ENCODE data around the gene DLGAP1. TPM values are rescaled to one million over a fixed set of nuclear protein-coding genes. Genes with fewer than 3 reads are reported as not detected.
"Not testable (repeated sequence)": the region's sequence is repeated elsewhere in the genome, so short reads cannot be mapped to it uniquely, and the experiment has no call there.

Gene DLGAP1
- not detected for total RNA-seq

DNA sequence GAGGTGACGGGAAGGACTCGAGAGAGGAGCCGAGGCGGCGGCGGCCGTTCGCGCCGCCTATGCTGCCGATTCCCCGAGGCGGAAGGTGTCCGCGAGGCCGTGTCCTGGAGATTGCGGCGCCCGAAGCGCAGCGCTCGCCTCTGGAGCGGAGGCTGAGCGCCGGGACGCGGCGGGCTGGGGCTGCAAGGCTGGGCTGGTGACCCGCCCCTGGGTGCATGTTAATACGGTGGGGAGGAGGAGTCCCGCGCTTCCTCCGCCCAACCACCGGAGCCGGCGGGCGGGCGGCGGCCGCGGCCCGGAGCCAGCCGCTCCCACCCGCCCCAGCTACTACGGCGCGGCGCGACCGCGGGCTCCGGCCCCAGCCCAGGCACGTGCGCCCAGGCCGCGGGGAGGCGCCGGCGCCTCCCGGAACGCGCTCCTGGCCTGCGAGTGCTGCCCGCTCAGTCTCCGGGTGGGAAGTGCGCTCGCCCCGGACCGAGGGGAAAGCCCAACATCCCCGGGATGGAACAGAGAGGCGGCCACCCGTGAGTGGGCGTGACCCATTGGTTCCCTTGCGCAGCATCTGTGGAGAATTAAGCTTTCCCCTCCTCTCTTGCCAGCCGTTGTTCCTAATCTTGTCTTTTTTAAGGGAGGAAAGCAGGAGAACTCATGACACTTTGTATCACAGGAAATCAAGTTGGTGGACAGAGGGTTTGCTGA, at the start of gene DLGAP1:
Gene DLGAP1 (minus strand): TSS at position 195 of the 699 bp plus-strand sequence.
- ATAC-seq (ENCODE audit: low read depth): no peak

DNA sequence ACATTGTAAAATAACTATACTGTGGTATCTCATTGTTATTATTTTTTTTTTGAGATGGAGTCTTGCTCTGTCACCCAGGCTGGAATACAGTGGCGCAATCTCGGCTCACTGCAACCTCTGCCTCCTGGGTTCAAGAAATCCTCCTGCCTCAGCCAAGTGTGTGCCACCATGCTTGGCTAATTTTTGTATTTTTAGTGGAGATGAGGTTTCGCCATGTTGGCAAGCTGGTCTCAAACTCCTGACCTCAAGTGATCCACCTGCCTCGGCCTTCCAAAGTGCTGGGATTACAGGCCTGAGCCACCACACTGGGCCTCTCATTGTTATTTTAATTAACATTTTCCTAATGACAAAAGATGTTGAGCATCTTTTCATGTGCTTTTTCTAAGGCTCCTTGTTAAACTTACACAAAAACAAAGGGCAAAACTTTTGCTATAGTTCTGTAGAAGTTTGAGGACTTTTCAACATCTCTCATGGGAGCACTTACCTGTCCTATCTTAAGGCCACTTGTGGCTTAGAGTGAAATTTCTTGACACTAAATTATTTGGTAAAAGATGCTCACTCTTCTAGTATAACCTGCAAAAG, 39.7 kb upstream of the DLGAP1 start:
- POLR2A ChIA-PET; ATAC-seq (ENCODE audit: low read depth); H3K4me1 Mint-ChIP-seq; H3K36me3 Mint-ChIP-seq; H3K4me3 Mint-ChIP-seq; DNase-seq; H3K27me3 Mint-ChIP-seq; H3K9me3 Mint-ChIP-seq; H3K27ac Mint-ChIP-seq: not testable (repeated sequence)

More for the DNA sequence above, at the start of gene DLGAP1:
- peaks cover 32% of the 10 kb centered on the region for H3K27me3 Mint-ChIP-seq
- peaks cover 10% of the 10 kb centered on the region for H3K9me3 Mint-ChIP-seq
- peak within 1 kb of the TSS; percentile 46 for H3K27ac Mint-ChIP-seq
- POLR2A ChIA-PET: no interaction called here
- peak; percentile 33 for DNase-seq
- H3K4me3 Mint-ChIP-seq: peak within 1 kb of the TSS; percentile 11
- H3K4me1 Mint-ChIP-seq: peaks cover 4% of the 10 kb centered on the region
- peaks cover 4% of the 10 kb centered on the region for H3K36me3 Mint-ChIP-seq

DNA sequence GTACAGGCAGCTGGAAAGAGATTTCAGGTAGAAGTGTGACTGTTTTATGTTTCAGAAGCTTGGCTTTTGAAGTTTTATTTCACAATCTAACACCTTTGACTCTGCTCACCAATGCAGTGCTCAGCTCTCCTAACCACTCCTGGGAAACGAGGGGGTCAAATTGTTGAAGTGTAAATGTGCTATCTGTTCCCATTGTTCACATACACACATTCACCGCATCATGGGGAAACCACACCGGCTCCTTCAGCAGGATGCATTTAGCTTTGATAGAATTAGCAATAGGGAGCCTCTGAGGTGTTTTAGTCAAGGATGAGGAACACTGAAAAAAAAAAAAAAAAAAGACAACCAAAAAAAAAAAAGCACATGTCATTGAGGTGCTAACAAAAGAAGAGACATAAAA, 13.4 kb upstream of the DLGAP1 start:
- POLR2A ChIA-PET: no interaction called here
- ATAC-seq (ENCODE audit: low read depth): no peak

DNA sequence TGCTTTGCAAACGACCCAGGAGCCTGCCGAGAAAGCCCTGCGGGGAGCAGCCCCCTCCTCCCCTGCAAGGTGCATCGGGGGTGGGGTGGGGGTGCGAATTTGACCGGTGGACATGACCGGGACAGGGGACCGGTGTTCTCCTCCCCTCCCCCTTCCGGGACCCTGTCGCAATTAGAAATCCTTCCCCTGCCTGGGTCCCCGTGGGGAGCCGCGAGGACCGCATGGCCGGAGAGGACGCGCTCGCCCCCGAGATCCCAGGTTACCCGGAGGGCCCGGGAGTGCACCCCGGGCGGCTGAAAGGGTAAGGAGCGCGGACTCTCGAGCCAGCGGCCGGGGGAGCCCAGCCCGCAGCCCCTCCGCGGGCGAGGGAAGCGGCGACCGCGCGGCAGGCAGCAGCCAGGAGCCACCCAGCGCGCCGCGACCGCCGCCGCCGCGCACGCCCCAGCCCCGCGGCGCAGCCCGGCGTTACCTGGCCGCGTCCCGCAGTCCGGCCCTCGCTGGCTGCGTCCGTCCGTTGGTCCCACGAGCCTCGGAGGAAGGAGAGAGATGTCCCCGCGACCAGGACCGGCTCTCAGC, 482 bp downstream of the DLGAP1 start:
- POLR2A ChIA-PET: no interaction called here
- peaks cover 32% of the 10 kb centered on the region for H3K27me3 Mint-ChIP-seq
- no peak overlapping the region for H3K4me3 Mint-ChIP-seq
- no peak overlapping the region for H3K27ac Mint-ChIP-seq
- H3K9me3 Mint-ChIP-seq: peaks cover 10% of the 10 kb centered on the region
- DNase-seq (peak; percentile 21), ATAC-seq (ENCODE audit: low read depth) (no peak)
- peaks cover 4% of the 10 kb centered on the region for H3K4me1 Mint-ChIP-seq
- peaks cover 4% of the 10 kb centered on the region for H3K36me3 Mint-ChIP-seq

More for the DNA sequence above, 13.4 kb upstream of the DLGAP1 start:
- Mint-ChIP-seq H3K27ac (no peak overlapping the region), H3K27me3 (no peaks in the 10 kb centered on the region), H3K4me1 (no peaks in the 10 kb centered on the region), H3K36me3 (no peaks in the 10 kb centered on the region), H3K9me3 (no peaks in the 10 kb centered on the region), H3K4me3 (no peak overlapping the region)
- no peak for DNase-seq

DNA sequence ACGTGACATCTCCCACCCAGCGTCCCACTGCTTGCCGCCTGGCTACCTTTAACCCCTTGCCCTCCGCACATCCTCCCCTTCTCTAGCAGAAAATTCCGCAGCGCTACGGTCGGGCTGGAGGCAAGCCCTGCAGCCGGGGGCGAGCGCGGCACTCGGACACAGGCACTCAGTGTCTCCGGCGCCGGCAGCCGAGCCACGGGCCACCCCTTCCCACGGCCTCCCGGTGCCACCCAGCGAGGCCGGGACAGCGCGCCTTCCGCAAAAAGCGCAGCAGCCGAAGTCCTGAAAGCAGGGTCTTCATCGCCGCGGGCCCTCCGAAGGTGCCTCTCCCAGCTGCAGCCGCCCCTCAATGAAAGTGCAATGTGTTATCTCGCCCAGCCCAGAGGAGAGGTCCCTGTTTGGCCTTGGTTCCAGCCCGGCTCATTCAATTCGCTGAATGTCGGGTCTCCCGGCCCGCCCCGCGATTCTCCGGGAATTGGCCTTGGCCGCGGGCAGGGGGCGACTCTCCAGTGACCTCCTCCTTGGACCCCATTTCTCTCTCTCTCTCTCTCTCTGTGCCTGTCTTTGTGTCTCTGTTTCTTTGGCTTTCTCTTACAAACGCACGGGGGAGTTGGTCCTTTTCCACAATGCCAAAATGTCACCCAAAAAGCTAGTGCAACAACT, 1.1 kb downstream of the DLGAP1 start:
- Mint-ChIP-seq H3K9me3 (peaks cover 10% of the 10 kb centered on the region), H3K27ac (no peak overlapping the region), H3K4me3 (no peak overlapping the region), H3K36me3 (peaks cover 4% of the 10 kb centered on the region), H3K4me1 (peaks cover 4% of the 10 kb centered on the region), H3K27me3 (peaks cover 32% of the 10 kb centered on the region)
- POLR2A ChIA-PET: no interaction called here
- ATAC-seq (ENCODE audit: low read depth) (no peak), DNase-seq (peak; percentile 21)

DNA sequence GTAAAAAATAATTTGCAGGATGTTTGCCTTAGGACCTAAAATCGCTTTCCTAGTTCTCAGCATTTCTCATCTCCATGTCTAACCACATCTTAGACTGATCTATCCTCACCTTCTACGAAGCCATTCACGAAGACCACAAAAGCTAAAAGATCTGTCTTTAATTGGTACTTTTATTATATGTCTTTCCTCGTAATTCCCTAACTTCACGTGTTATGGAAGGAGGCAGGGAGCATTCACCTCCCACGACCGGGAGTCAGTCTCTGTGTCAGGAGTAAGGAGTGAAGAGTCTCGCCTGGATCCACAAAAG, 1.6 kb downstream of the DLGAP1 start:
- Mint-ChIP-seq H3K9me3 (peaks cover 6% of the 10 kb centered on the region), H3K36me3 (peaks cover 4% of the 10 kb centered on the region), H3K4me1 (peaks cover 4% of the 10 kb centered on the region), H3K4me3 (no peak overlapping the region), H3K27me3 (peaks cover 32% of the 10 kb centered on the region), H3K27ac (no peak overlapping the region)
- DNase-seq: no peak
- no peak for ATAC-seq (ENCODE audit: low read depth)
- POLR2A ChIA-PET: no interaction called here

DNA sequence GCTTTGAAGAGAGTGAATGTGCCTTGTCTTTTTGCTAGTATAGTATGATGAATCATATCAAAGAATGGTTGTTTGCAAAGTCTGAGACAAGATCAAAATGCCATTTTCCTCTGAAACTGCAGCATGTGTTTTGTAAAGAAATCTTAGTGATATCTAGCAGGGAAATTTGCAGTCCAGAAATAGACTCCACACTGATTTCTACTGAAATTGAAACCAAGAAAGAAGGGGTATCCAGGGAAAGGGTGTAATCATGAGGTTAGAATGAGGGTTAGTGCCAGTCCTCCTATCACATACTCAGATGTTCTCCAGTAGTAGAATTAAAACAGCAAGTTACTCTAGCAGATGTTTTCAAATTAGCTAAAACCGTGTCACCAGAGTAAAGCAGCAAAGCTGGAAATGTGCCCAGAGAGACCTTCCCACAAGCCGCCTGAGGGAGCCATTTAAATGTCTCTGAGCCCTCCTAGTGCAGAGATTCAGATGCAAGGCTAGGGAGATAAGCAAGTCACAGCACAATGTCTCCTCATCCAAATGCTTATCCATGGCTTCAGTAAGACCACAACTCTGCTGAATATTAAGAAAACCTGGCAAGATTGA, 4.9 kb downstream of the DLGAP1 start:
- Mint-ChIP-seq H3K4me3 (no peak overlapping the region), H3K27me3 (peaks cover 21% of the 10 kb centered on the region), H3K4me1 (no peaks in the 10 kb centered on the region), H3K27ac (no peak overlapping the region), H3K9me3 (peaks cover 5% of the 10 kb centered on the region), H3K36me3 (peaks cover 4% of the 10 kb centered on the region)
- POLR2A ChIA-PET: no interaction called here
- DNase-seq: no peak
- no peak for ATAC-seq (ENCODE audit: low read depth)

DNA sequence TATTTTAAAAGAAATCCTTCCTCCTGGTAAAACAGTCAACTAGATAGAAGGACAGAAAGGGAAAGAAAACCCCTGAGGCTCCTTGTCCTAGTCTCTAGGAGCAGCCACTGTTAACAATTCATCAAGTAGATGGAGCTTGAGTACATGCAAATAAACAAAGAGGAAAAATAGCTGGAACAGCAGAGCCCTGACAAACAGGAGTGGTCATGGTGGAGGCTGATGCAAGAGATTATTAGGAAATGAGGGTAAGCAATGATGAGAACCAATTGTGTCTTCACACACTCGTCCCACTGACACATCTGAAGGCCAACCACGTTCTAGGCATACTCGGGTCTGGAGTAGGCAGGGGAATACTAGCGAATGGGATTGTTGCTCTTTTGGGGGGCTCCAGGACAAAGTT, 9.2 kb downstream of the DLGAP1 start:
- Mint-ChIP-seq H3K36me3 (no peaks in the 10 kb centered on the region), H3K9me3 (peaks cover 3% of the 10 kb centered on the region), H3K4me3 (no peak overlapping the region), H3K27me3 (no peaks in the 10 kb centered on the region), H3K27ac (no peak overlapping the region), H3K4me1 (no peaks in the 10 kb centered on the region)
- ATAC-seq (ENCODE audit: low read depth) (no peak), DNase-seq (no peak)
- POLR2A ChIA-PET: no interaction called here

DNA sequence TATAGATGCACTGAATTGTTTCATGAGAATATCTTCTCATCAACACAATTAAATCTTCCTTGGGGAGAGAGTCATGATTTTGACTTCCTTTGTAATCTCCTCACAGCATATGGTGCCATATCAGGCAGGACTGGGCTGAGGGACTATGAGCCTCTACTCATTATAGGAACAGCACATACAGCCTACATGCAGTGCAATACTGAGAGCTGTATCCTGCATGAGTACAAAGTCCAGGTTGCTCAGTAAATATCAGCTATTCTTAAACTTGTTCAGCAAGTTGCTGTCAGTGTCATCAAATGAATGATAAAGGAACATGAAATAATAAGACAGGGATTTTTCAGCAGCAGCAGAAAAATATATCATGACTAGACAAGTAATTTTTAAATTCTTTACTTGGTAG, 10.8 kb downstream of the DLGAP1 start:
- ATAC-seq (ENCODE audit: low read depth) (no peak), DNase-seq (no peak)
- H3K4me3 Mint-ChIP-seq: no peak overlapping the region
- POLR2A ChIA-PET: no interaction called here
- no peaks in the 10 kb centered on the region for H3K36me3 Mint-ChIP-seq
- H3K4me1 Mint-ChIP-seq: no peaks in the 10 kb centered on the region
- H3K27me3 Mint-ChIP-seq: no peaks in the 10 kb centered on the region
- H3K9me3 Mint-ChIP-seq: peaks cover 3% of the 10 kb centered on the region
- H3K27ac Mint-ChIP-seq: no peak overlapping the region

DNA sequence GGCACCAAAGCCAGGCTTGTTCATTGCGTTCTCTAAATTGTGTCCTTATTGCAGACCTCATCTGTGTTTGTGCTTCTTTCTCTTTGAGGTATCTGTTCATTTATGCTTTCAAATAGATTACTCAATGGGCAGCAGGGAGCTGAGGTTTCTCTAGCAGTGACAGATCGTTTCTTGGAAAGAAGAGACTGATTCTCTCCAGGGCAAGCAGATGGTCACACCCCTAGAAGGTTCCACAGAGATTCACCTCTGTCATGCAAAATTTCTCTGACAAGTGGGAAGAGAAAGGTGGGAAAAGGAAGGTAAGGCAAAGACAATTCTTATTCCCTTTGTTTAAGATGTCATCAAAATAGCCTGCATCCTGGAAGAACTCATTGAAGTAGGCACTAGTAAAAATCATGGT, 14.0 kb downstream of the DLGAP1 start:
- Mint-ChIP-seq H3K4me3 (no peak overlapping the region), H3K4me1 (no peaks in the 10 kb centered on the region), H3K27me3 (no peaks in the 10 kb centered on the region), H3K36me3 (no peaks in the 10 kb centered on the region), H3K9me3 (no peaks in the 10 kb centered on the region), H3K27ac (no peak overlapping the region)
- no peak for ATAC-seq (ENCODE audit: low read depth)
- POLR2A ChIA-PET: no interaction called here
- no peak for DNase-seq

DNA sequence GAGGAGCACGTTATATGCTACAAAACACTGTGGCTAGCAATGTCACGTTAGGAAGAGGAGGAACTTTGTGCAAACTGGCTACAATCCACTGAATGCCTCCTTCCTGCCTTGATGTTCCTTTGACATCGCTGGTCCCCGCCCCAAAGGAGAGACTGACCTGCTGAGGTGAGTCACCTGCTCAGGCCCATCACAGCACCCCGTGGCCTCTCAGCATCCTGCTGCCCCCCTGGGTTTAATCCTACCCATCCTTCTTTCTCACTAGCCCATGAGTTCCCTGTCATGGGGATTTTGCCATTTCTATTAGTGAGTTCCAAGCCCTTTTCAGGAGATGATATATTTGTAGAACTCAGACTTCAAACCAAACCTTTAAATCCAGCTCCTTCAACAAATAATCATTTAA, 16.2 kb downstream of the DLGAP1 start:
- ATAC-seq (ENCODE audit: low read depth) (no peak), DNase-seq (no peak)
- no peaks in the 10 kb centered on the region for H3K27me3 Mint-ChIP-seq
- H3K4me1 Mint-ChIP-seq: no peaks in the 10 kb centered on the region
- POLR2A ChIA-PET: no interaction called here
- no peak overlapping the region for H3K27ac Mint-ChIP-seq
- H3K36me3 Mint-ChIP-seq: no peaks in the 10 kb centered on the region
- no peaks in the 10 kb centered on the region for H3K9me3 Mint-ChIP-seq
- no peak overlapping the region for H3K4me3 Mint-ChIP-seq

DNA sequence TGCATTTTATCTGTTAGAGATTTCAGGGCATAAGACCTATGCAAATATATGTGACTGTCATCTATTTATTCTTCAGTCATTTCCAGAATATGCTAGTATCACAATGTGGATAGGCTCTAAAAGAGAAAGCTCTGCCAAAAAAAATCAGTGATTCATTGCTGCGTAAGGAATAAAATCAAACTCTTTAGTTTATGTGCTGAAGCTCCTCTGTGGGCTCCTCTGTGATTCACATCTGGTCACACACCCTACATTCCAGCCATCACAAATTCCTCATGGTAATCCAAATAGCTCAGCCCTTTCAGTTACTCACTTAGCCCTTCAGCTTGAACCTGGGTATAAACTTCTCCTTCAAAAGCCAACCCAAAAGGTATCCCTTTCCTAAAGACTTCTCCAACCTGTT, 21.4 kb downstream of the DLGAP1 start:
- no peak for ATAC-seq (ENCODE audit: low read depth)
- H3K4me1 Mint-ChIP-seq: no peaks in the 10 kb centered on the region
- no peaks in the 10 kb centered on the region for H3K9me3 Mint-ChIP-seq
- no peaks in the 10 kb centered on the region for H3K36me3 Mint-ChIP-seq
- POLR2A ChIA-PET: no interaction called here
- no peak overlapping the region for H3K27ac Mint-ChIP-seq
- no peak for DNase-seq
- no peak overlapping the region for H3K4me3 Mint-ChIP-seq
- no peaks in the 10 kb centered on the region for H3K27me3 Mint-ChIP-seq

DNA sequence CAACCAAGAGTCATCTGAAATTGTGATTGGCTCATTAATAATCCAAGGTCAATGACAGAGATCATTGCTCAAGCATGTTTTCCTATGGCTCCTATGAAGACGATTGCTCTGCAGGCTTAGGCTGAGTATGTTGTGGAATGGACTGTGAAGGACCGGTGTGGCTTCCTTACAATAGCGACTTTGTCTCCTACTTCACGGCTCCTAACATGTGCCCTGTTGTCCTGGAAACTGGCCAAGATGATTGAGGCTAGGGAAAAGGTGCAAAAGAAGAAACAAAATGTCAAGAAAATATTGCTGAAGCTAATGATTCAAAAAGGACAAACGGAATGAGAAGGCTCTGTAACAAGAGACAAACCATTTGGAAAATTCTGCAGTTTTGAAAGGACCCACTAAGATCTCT, 24.3 kb downstream of the DLGAP1 start:
- H3K4me3 Mint-ChIP-seq: no peak overlapping the region

DNA sequence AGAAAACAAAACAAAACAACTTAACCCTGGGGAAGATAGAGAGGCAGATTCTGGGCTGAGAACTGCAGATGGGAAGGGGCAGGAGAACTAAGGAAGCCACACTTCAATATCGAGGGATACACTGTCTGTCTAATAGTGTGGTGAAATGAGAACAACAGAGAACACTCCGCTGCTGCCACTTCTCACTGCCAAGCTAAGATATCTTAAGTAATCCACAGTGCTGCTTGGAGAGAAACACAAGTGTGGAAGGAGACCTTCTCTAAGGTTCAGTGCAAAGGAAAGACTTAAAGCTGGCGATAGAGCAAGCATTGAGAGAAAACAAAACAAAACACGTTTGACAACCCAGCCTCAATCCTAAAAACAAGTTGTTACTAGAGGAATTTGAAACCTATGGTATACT, 37.4 kb downstream of the DLGAP1 start:
- POLR2A ChIA-PET: no interaction called here
- H3K27me3 Mint-ChIP-seq: no peaks in the 10 kb centered on the region
- DNase-seq: no peak
- no peak for ATAC-seq (ENCODE audit: low read depth)
- H3K9me3 Mint-ChIP-seq: peaks cover 3% of the 10 kb centered on the region
- H3K36me3 Mint-ChIP-seq: no peaks in the 10 kb centered on the region
- no peak overlapping the region for H3K27ac Mint-ChIP-seq
- no peaks in the 10 kb centered on the region for H3K4me1 Mint-ChIP-seq
- H3K4me3 Mint-ChIP-seq: no peak overlapping the region

More for the DNA sequence above, 24.3 kb downstream of the DLGAP1 start:
- no peak for ATAC-seq (ENCODE audit: low read depth)
- Mint-ChIP-seq H3K4me1 (no peaks in the 10 kb centered on the region), H3K36me3 (no peaks in the 10 kb centered on the region), H3K27ac (no peak overlapping the region), H3K27me3 (no peaks in the 10 kb centered on the region), H3K9me3 (peaks cover 3% of the 10 kb centered on the region)
- no peak for DNase-seq
- POLR2A ChIA-PET: no interaction called here
